AG04449 (cell line): ENCODE results near the gene VMA21.

Experiments used
- CTCF ChIA-PET: fragments of 350-600 bp; formaldehyde crosslinking; extraction: SDS; loops from one replicate; lab custom pipeline; 2021; ENCODE audit warnings: antibody characterized with exemption; lab: Yijun Ruan, JAX
- POLR2A ChIA-PET: fragments of 400-600, 350-600 bp; formaldehyde crosslinking; extraction: SDS; loops from one replicate; lab custom pipeline; 2020; ENCODE audit warnings: antibody characterized with exemption, inconsistent platforms; lab: Yijun Ruan, JAX
- DNase-seq: peaks from one replicate; pipeline ENCODE4 v3.0.0-alpha.2; 2010; ENCODE audit warnings: low read depth, low spot score
- H3K4me3 ChIP-seq: 2 replicates; pipeline ENCODE4 v1.5.1; 2011; ENCODE audit warnings: low read depth, mild to moderate bottlenecking, control low read depth, low read length
- TF ChIP-seq, protein P1 (sequence below): IDR thresholded peaks from one replicate; pipeline ENCODE4 v1.5.1; 2011; ENCODE audit warnings: mild to moderate bottlenecking, moderate library complexity, low read length, control low read depth, inconsistent platforms; ENCODE audit not compliant: insufficient read depth; ENCODE audit errors: missing control alignments

VMA21 gene

DNA sequence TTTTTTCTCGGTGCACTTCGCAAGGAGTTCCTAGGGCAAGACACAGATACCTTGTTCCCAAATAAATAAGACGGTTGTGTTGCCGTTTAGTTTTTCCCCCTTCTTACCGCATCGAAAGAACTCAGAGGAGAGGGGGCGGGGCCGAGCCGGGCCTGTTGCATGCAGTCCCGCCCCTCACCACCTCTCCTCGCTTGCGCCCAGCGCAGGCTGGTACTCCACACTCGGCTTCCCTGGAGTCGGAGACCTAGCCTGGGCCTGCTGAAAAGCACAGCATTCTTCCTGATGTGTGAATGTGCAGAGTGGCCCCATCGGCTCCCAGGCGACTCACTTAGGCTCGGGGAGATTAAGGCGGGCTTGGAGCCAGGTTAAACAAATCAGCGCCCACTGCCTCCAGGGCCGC lies 26.1 kb upstream of the VMA21 start:
- no peak overlapping the region for H3K4me3 ChIP-seq
- DNase-seq = no peak
- TF ChIP-seq, protein P1, sequence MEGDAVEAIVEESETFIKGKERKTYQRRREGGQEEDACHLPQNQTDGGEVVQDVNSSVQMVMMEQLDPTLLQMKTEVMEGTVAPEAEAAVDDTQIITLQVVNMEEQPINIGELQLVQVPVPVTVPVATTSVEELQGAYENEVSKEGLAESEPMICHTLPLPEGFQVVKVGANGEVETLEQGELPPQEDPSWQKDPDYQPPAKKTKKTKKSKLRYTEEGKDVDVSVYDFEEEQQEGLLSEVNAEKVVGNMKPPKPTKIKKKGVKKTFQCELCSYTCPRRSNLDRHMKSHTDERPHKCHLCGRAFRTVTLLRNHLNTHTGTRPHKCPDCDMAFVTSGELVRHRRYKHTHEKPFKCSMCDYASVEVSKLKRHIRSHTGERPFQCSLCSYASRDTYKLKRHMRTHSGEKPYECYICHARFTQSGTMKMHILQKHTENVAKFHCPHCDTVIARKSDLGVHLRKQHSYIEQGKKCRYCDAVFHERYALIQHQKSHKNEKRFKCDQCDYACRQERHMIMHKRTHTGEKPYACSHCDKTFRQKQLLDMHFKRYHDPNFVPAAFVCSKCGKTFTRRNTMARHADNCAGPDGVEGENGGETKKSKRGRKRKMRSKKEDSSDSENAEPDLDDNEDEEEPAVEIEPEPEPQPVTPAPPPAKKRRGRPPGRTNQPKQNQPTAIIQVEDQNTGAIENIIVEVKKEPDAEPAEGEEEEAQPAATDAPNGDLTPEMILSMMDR = no peak
- ChIA-PET CTCF (no interaction called here), POLR2A (no interaction called here)

DNA sequence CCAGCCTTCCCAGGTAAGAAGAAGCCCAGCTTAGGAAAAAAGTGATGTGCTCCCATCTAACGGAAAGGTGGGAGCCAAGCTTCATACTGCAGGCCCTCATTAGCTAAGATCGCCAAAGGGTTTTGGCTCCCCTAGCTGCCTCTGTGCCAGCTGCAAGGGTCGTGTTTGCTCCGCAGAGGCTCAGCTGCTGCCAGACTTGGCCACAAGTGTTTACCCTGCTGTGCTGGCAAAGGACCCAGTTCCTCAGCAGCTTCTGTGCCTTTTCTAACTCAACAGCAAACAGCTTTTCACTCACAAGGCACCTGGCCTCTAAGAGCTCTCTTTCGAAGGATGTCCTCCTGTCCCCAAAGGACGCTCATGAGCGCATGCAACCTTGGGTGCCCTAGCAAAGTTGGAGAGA lies 12.2 kb upstream of the VMA21 start:
- POLR2A ChIA-PET = interaction anchor here (1.4 kb wide), 1 partner anchor 12 kb away, joined by 4 read pairs; no protein-coding TSS in a partner anchor
- no peak for DNase-seq
- CTCF ChIA-PET = no interaction called here
- TF ChIP-seq, protein P1 = no peak
- H3K4me3 ChIP-seq = no peak overlapping the region

DNA sequence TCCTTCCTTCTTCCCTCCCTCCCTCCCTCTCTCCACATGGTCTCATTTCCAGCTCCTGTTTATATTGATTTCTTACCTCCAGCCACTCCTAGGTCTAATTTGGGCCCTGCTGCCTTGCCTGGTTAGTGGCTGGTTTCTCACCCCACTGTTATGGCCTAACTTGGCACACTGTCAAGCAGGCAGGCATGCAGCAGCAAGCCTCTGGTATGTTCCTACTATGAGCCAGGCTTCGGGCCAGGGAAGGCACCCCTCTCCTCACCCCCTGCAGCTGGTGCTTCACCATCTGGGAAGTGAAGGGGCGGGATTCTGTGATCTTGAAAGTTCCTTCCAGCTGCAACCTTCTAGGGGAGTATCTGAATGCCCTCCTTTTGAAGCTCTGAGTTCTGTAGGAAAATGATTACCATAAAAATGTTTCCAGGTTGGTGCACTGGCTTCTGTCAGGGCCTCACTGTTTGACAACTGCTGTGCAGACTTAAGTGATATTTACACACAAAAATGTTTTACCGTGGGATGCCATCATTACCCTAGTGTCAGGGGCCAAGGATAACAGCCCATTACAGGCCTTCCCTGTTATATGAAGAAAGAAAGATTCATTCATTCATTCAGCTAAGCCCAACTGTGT lies 10.1 kb upstream of the VMA21 start:
- ChIA-PET CTCF (no interaction called here), POLR2A (no interaction called here)
- TF ChIP-seq, protein P1 = no peak
- no peak for DNase-seq
- no peak overlapping the region for H3K4me3 ChIP-seq

DNA sequence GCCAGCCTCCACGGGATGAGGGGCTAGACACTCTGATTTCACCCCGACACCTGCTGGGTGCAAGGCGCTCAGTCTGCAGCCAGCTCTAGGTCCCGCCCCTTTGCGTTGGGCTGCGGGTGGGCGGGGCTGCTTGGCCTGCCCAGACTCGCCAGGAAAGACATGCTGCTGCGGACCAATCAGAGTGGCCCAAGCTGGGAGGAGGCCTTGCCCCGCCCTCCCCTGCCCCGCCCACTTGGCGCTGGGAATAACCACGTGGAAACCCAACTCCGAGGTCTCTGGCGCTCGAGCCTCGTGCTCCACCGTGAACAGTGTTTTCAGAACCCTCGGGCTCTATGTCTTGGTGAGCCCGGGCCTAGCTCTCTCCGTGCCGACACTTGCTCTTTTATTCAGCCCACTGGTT lies 5.3 kb upstream of the VMA21 start:
- DNase-seq = no peak
- H3K4me3 ChIP-seq = no peak overlapping the region
- POLR2A ChIA-PET = no interaction called here
- CTCF ChIA-PET = no interaction called here
- TF ChIP-seq, protein P1 = no peak

DNA sequence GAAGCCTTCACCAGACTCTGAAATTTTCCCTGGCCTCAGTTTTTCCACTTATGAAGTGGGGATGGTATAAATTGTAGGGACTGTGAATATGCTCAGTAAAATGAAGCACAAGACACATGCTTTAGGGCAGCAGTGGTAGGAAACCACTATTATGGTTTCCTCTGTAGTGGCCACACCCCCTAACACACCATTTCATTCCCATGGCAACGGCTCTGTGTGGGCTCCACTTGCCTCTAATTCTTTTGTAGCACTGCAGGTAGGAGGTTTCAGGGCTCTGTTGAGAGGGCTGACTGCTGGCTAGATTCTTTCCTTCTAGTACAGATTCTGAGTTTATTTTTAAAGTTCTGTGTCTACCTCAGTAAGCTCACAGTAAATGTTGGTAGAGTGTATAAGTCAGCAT lies 3.5 kb upstream of the VMA21 start:
- no peak overlapping the region for H3K4me3 ChIP-seq
- CTCF ChIA-PET = no interaction called here
- POLR2A ChIA-PET = no interaction called here
- TF ChIP-seq, protein P1 = no peak
- DNase-seq = no peak

DNA sequence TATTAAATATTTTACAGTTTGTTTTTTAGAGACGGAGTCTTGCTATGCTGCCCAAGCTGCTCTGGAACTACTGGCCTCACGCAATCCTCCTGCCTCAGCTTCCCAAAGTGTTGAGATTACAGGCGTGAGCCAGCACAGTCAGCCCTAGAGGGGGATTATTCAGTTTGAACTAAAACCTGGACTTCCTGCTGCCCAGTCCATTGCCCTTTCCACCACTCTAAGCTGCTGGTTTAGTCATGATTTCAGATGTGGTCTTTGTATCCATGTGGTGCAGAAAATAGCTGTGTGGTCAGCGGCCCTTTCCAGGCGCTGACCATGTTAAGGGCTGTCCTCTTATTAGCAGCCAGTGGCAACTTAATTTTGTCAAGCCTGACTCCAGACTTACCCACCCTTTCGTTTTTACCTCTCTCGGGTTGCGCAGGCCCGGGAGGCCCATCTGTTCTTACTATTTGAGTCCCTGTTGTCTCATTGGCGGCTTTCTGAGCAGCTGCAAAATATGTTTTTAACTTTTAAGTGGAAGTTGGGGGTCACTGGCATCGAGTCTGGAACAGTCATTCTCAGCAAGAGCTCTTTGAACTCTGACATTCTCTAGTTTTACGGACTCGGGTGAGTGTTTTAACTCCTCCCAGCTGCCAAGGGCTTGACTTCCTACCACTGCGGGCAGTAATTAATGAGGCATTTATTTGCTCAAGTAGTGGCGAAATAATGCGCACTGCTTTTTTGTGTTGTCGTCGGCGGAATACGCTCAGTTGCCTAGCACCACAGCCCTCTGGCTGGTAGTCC lies 773 bp upstream of the VMA21 start:
- CTCF ChIA-PET = interaction anchor here (1.1 kb wide), 1 partner anchor 245 kb away, joined by 3 read pairs; no protein-coding TSS in a partner anchor
- no peak for DNase-seq
- POLR2A ChIA-PET = interaction anchor here (1.0 kb wide), 1 partner anchor 11 kb away, joined by 4 read pairs; no protein-coding TSS in a partner anchor
- peak overlapping the region; percentile 60 for H3K4me3 ChIP-seq
- TF ChIP-seq, protein P1 = no peak
